HepG2 (cell line): ENCODE results near the gene NUP133. TPM values are rescaled to one million over a fixed set of nuclear protein-coding genes. Genes with fewer than 3 reads are reported as not detected.

Experiments
- ATAC-seq: fragments of 200-7000 bp; cut with Tn5 transposase; 3 replicates; pipeline ENCODE4 v1.9.1; 2020; ENCODE audit warnings: mild to moderate bottlenecking, moderate library complexity
- BruUV-seq: library from RNA; stranded (reverse); fragments of 400-500 nt; replicated peaks from 2 replicates; lab custom pipeline; 2021; lab: Mats Ljungman, UMichigan
- CTCF ChIA-PET: fragments of 300-600 bp; formaldehyde crosslinking; extraction: SDS; loops from one replicate; lab custom pipeline; 2021; ENCODE audit warnings: low total read pairs, inconsistent platforms, low intra/inter-chr PET ratio; lab: Yijun Ruan, JAX
- POLR2A ChIA-PET: fragments of 350-600 bp; sonication (Branson Sonifier 250); formaldehyde crosslinking; loops from one replicate; lab custom pipeline; 2020; ENCODE audit warnings: antibody characterized with exemption, inconsistent platforms; lab: Yijun Ruan, JAX
- DNase-seq: peaks from one replicate; pipeline ENCODE4 v3.0.0-alpha.2; 2015; ENCODE audit warnings: low spot score
- FAIRE-seq: peaks from 3 replicates; lab custom pipeline; 2011; peaks lifted over from hg19 to GRCh38; lab: Jason Lieb, UNC
- H2AFZ ChIP-seq: one replicate; pipeline ENCODE4 v1.6.1; 2011; ENCODE audit warnings: low read length, inconsistent platforms
- H3K27ac ChIP-seq: fragments of 300-600 bp; 3 replicates; pipeline ENCODE4 v1.8.0; 2011; ENCODE audit warnings: mixed run types, mild to moderate bottlenecking, mixed read lengths, low read length, inconsistent platforms; ENCODE audit not compliant: insufficient read depth; ENCODE audit errors: extremely low read length
- H3K27me3 ChIP-seq, 2 experiments: fragments of 200-600 bp in 1 of 2; 2 replicates in 1 of 2; 3 replicates in 1 of 2; pipeline versions ENCODE4 v1.6.0 to v1.8.0; 2011; ENCODE audit warnings: low read length in 2 of 2, mild to moderate bottlenecking in 2 of 2, moderate library complexity in 2 of 2, inconsistent platforms in 1 of 2; ENCODE audit not compliant: insufficient read depth in 2 of 2, control insufficient read depth in 1 of 2
- H3K36me3 ChIP-seq, 2 experiments: fragments of 200-600 bp in 1 of 2; replicated peaks in 1 of 2; 2 replicates in 1 of 2; 3 replicates in 1 of 2; pipeline versions ENCODE4 v1.5.1 to v1.8.0; 2011; ENCODE audit warnings: low read length in 2 of 2, inconsistent platforms in 1 of 2; ENCODE audit not compliant: insufficient read depth in 2 of 2, control insufficient read depth in 1 of 2
- H3K4me1 ChIP-seq: 2 replicates; pipeline ENCODE4 v1.5.1; 2012; ENCODE audit warnings: low read length, inconsistent platforms; ENCODE audit not compliant: insufficient read depth
- H3K4me2 ChIP-seq: 2 replicates; pipeline ENCODE4 v1.6.0; 2011; ENCODE audit warnings: low read depth, low read length, inconsistent platforms
- H3K4me3 ChIP-seq, 3 experiments: fragments of 200-600 bp in 1 of 3; sonication (generic), shearing (Covaris generic) in 1 of 3; replicated peaks in 1 of 3; 2 replicates each; pipeline ENCODE4 v1.5.1; 2011 to 2016; ENCODE audit warnings: low read length in 3 of 3, inconsistent platforms in 2 of 3, low read depth in 2 of 3, mild to moderate bottlenecking in 2 of 3, control low read depth in 1 of 3, mixed read lengths in 1 of 3; ENCODE audit not compliant: insufficient read depth in 1 of 3
- H3K79me2 ChIP-seq: one replicate; pipeline ENCODE4 v1.6.1; 2011; ENCODE audit warnings: low read length, inconsistent platforms; ENCODE audit not compliant: insufficient read depth
- H3K9ac ChIP-seq: 2 replicates; pipeline ENCODE4 v1.6.0; 2011; ENCODE audit warnings: mild to moderate bottlenecking, low read depth, low read length, inconsistent platforms; ENCODE audit not compliant: insufficient read depth
- H3K9me3 ChIP-seq: 2 replicates; pipeline ENCODE4 v1.5.1; 2012; ENCODE audit warnings: mild to moderate bottlenecking, low read length
- H4K20me1 ChIP-seq: 2 replicates; pipeline ENCODE4 v1.6.0; 2011; ENCODE audit warnings: inconsistent platforms, mild to moderate bottlenecking, low read length, moderate library complexity; ENCODE audit not compliant: insufficient read depth
- AKAP8 ChIP-seq: sonication (generic); formaldehyde crosslinking; IDR thresholded peaks from 2 replicates; pipeline ENCODE4 v1.5.1; 2020; ENCODE audit warnings: mild to moderate bottlenecking, missing genetic modification reagents
- ATF7 ChIP-seq, 2 experiments: fragments of 450-650 bp in 1 of 2; sonication (generic) in 1 of 2; formaldehyde crosslinking in 1 of 2; IDR thresholded peaks; 2 replicates each; pipeline versions ENCODE4 v1.4.0 to v1.6.1; 2016 to 2020; ENCODE audit warnings: antibody characterized with exemption in 1 of 2, mild to moderate bottlenecking in 1 of 2, missing genetic modification reagents in 1 of 2
- DPF2 ChIP-seq: sonication (generic); formaldehyde crosslinking; IDR thresholded peaks from 2 replicates; pipeline ENCODE4 v1.4.0; 2020; ENCODE audit warnings: mild to moderate bottlenecking, low read depth, missing genetic modification reagents, borderline replicate concordance
- FOXK2 ChIP-seq: fragments of 450-650 bp; IDR thresholded peaks from 2 replicates; pipeline ENCODE4 v1.6.1; 2016
- FOXP1 ChIP-seq, 2 experiments: fragments of 450-650 bp in 1 of 2; IDR thresholded peaks; 2 replicates each; pipeline ENCODE4 v1.6.1; 2017 to 2018; ENCODE audit warnings: antibody characterized with exemption in 1 of 2
- MEF2D ChIP-seq: sonication (generic); formaldehyde crosslinking; IDR thresholded peaks from 2 replicates; pipeline ENCODE4 v1.5.1; 2020; ENCODE audit warnings: mild to moderate bottlenecking, missing genetic modification reagents
- SALL2 ChIP-seq: sonication (generic); formaldehyde crosslinking; IDR thresholded peaks from 2 replicates; pipeline ENCODE4 v1.8.1; 2023; ENCODE audit warnings: mild to moderate bottlenecking, missing genetic modification reagents, inconsistent platforms
- SAP130 ChIP-seq: IDR thresholded peaks from 2 replicates; pipeline ENCODE4 v1.6.1; 2016; ENCODE audit warnings: low read depth
- ZNF343 ChIP-seq: sonication (generic); formaldehyde crosslinking; IDR thresholded peaks from 2 replicates; pipeline ENCODE4 v1.4.0; 2020; ENCODE audit warnings: mild to moderate bottlenecking, missing genetic modification reagents
- ZNF431 ChIP-seq: sonication (generic); formaldehyde crosslinking; IDR thresholded peaks from 2 replicates; pipeline ENCODE4 v1.9.0; 2022; ENCODE audit warnings: missing genetic modification reagents, low read depth, mild to moderate bottlenecking, borderline replicate concordance
- ZNF772 ChIP-seq: sonication (generic); formaldehyde crosslinking; IDR thresholded peaks from 2 replicates; pipeline ENCODE4 v1.5.0; 2020; ENCODE audit warnings: mild to moderate bottlenecking, missing genetic modification reagents
- WGBS: methylation state at CpG from one replicate; pipeline ENCODE4 v1.1.6; 2017; ENCODE audit warnings: low lambda C conversion rate; 5-methylcytosine and 5-hydroxymethylcytosine counted together
- in situ Hi-C: cut with HindIII; loops from 2 replicates; pipeline ENCODE4 v1.10.0; 2017; ENCODE audit warnings: low pct_unique_long_range_greater_than_20kb; ENCODE audit not compliant: extremely low pct_ligation_motif_present
- intact Hi-C: fragments of 100-400 bp; cut with micrococcal nuclease; formaldehyde crosslinking; loops from one replicate; pipeline ENCODE4 v1.10.0; 2022; ENCODE audit not compliant: unreplicated experiment
- polyA plus RNA-seq, 8 experiments: library from polyadenylated mRNA; depleted of rRNA in 3 of 8; stranded (reverse) in 7 of 8; unstranded in 1 of 8; fragments of >200 nt; fragmentation: Illumina TruSeq in 4 of 8; extraction: Trizol in 4 of 8; gene quantifications; 2 replicates each; pipeline versions ENCODE4 v1.2.1 to v1.2.3, GENCODE V29; 2011 to 2016; ENCODE audit warnings: low read depth in 4 of 8, missing spikeins in 1 of 8, mixed read lengths in 1 of 8; ENCODE audit not compliant: insufficient read depth in 1 of 8
- total RNA-seq, 5 experiments: library from RNA; depleted of rRNA; stranded (reverse); fragments of >200 nt; fragmentation: Illumina TruSeq; extraction: Trizol; gene quantifications; 2 replicates each; pipeline ENCODE4 v1.2.3, GENCODE V29; 2016; ENCODE audit warnings: low read depth in 1 of 5
- TF ChIP-seq, protein P1 (sequence below): sonication (generic); formaldehyde crosslinking; IDR thresholded peaks from 2 replicates; pipeline ENCODE4 v1.4.0; 2020; ENCODE audit warnings: missing genetic modification reagents; ENCODE audit errors: not compliant biosample characterization
- TF ChIP-seq, protein P2 (sequence below): sonication (generic); formaldehyde crosslinking; IDR thresholded peaks from 2 replicates; pipeline ENCODE4 v1.8.1; 2023; ENCODE audit warnings: mild to moderate bottlenecking, missing genetic modification reagents
- TF ChIP-seq, protein P3 (sequence below): sonication (generic); formaldehyde crosslinking; IDR thresholded peaks from 2 replicates; pipeline ENCODE4 v1.4.0; 2020; ENCODE audit warnings: missing genetic modification reagents
- TF ChIP-seq, protein P4 (sequence below): sonication (generic); formaldehyde crosslinking; conservative IDR thresholded peaks from 2 replicates; pipeline ENCODE4 v1.5.0; 2020; ENCODE audit warnings: missing genetic modification reagents
- TF ChIP-seq, protein P5 (sequence below): IDR thresholded peaks from 2 replicates; pipeline ENCODE4 v1.6.1; 2018; ENCODE audit warnings: missing genetic modification reagents

NUP133 gene
- total and polyA plus RNA-seq, 2 of the 13 experiments (the other 11 are each of a cell fraction or from before 2014, with no cell fraction given): 17.7 to 45.6 TPM

DNA sequence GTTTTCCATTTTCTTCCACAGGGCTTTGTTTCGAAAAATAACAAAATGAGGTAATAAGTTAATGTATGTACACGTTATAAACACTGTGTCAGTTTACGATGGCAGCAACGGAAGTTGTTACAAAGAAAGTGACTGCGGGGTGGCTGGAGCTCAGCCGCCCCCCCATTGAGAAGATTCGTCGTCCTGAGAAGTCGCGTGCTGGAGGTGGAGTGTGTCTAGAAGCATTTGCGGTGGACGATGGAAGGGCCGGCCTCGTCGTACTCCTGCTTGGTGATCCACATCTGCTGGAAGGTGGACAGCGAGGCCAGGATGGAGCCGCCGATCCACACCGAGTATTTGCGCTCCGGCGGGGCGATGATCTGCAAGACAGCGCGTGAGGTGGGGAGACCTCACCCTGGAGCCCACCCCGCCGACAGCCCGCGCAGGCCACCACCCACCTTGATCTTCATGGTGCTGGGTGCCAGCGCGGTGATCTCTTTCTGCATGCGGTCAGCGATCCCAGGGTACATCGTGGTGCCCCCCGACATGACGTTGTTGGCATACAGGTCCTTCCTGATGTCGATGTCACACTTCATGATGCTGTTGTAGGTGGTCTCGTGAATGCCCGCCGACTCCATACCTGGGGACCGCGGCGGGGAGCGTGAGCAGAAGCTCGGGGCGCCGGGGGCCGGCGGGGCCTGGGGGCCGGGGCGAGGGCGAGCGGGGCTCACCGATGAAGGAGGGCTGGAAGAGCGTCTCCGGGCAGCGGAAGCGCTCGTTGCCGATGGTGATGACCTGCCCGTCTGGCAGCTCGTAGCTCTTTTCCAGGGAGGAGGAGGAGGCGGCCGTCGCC is 76.6 kb downstream of the NUP133 start (continued):
- TF ChIP-seq, protein P1, sequence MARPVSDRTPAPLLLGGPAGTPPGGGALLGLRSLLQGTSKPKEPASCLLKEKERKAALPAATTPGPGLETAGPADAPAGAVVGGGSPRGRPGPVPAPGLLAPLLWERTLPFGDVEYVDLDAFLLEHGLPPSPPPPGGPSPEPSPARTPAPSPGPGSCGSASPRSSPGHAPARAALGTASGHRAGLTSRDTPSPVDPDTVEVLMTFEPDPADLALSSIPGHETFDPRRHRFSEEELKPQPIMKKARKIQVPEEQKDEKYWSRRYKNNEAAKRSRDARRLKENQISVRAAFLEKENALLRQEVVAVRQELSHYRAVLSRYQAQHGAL: no peak
- TF ChIP-seq, protein P2, sequence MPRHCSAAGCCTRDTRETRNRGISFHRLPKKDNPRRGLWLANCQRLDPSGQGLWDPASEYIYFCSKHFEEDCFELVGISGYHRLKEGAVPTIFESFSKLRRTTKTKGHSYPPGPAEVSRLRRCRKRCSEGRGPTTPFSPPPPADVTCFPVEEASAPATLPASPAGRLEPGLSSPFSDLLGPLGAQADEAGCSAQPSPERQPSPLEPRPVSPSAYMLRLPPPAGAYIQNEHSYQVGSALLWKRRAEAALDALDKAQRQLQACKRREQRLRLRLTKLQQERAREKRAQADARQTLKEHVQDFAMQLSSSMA (CRISPR knock-in tag): no peak
- no peak for TF ChIP-seq AKAP8
- no peak for TF ChIP-seq FOXK2

DNA sequence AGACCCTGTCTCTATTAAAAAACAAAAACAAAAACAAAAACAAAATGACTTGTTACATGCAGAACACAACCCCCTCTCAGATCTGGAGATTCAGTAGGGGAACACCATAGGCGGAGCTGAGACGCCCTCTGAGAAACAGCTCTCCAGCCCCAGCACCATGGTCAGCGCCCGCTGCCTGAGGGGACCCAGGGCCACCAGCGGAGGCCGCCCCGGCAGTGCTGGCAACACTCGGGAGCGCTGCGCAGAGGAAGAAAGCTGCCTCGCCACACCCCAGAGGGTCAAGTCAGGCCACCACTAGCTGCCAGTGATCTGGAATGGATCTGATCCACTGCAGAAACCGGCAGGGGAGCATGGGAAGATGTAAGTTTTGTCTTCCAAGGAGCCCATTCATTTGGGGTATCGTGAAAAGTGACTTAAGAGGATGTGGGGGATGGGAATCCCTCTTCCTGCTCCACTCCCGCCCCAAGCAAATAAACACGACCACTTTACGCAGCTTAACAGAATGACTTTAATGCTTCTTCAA is 77.3 kb downstream of the NUP133 start:
- in situ Hi-C loops (no loop called here), intact Hi-C loops (no loop called here)
- Histone ChIP-seq H3K4me3 (no peak overlapping the region), H3K4me1 (no peaks in the 10 kb centered on the region), H3K9me3 (no peaks in the 10 kb centered on the region), H3K9ac (no peak overlapping the region), H4K20me1 (no peaks in the 10 kb centered on the region), H3K4me2 (no peak overlapping the region), H3K27me3 (peaks cover 2 to 14% of the 10 kb centered on the region in 2 experiments; a peak in 2 of 5 replicates), H3K27ac (no peak overlapping the region), H3K79me2 (no peaks in the 10 kb centered on the region), H2AFZ (no peak overlapping the region), H3K36me3 (no peaks in the 10 kb centered on the region)
- no TSS peak for BruUV-seq
- FAIRE-seq: no peak
- 41% methylated on average over 10 of the region's 16 CpGs for WGBS
- ChIA-PET POLR2A (no interaction called here), CTCF (no interaction called here)
- peak; percentile 54 for ATAC-seq
- no peak for DNase-seq
- TF ChIP-seq, protein P3, sequence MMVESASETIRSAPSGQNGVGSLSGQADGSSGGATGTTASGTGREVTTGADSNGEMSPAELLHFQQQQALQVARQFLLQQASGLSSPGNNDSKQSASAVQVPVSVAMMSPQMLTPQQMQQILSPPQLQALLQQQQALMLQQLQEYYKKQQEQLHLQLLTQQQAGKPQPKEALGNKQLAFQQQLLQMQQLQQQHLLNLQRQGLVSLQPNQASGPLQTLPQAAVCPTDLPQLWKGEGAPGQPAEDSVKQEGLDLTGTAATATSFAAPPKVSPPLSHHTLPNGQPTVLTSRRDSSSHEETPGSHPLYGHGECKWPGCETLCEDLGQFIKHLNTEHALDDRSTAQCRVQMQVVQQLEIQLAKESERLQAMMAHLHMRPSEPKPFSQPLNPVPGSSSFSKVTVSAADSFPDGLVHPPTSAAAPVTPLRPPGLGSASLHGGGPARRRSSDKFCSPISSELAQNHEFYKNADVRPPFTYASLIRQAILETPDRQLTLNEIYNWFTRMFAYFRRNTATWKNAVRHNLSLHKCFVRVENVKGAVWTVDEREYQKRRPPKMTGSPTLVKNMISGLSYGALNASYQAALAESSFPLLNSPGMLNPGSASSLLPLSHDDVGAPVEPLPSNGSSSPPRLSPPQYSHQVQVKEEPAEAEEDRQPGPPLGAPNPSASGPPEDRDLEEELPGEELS: no peak
- TF ChIP-seq DPF2 (CRISPR knock-in tag) (no peak), MEF2D (CRISPR knock-in tag) (0 out of 2 replicates have a peak, but pooled peaks have one; percentile 30), ZNF343 (CRISPR knock-in tag) (no peak), FOXP1 (IDR thresholded peaks at IDR 0.05) (no peak), FOXP1 (CRISPR knock-in tag; IDR thresholded peaks at IDR 0.05) (no peak), ZNF772 (no peak), ATF7 (IDR thresholded peaks at IDR 0.05) (no peak), ATF7 (CRISPR knock-in tag; IDR thresholded peaks at IDR 0.05) (no peak), ZNF431 (CRISPR knock-in tag) (no peak), SALL2 (CRISPR knock-in tag) (no peak), SAP130 (CRISPR knock-in tag) (peak; percentile 23; the same call in 1 of the 2 replicates)
- TF ChIP-seq, protein P4, sequence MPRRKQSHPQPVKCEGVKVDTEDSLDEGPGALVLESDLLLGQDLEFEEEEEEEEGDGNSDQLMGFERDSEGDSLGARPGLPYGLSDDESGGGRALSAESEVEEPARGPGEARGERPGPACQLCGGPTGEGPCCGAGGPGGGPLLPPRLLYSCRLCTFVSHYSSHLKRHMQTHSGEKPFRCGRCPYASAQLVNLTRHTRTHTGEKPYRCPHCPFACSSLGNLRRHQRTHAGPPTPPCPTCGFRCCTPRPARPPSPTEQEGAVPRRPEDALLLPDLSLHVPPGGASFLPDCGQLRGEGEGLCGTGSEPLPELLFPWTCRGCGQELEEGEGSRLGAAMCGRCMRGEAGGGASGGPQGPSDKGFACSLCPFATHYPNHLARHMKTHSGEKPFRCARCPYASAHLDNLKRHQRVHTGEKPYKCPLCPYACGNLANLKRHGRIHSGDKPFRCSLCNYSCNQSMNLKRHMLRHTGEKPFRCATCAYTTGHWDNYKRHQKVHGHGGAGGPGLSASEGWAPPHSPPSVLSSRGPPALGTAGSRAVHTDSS (CRISPR knock-in tag): no peak
- TF ChIP-seq, protein P5, sequence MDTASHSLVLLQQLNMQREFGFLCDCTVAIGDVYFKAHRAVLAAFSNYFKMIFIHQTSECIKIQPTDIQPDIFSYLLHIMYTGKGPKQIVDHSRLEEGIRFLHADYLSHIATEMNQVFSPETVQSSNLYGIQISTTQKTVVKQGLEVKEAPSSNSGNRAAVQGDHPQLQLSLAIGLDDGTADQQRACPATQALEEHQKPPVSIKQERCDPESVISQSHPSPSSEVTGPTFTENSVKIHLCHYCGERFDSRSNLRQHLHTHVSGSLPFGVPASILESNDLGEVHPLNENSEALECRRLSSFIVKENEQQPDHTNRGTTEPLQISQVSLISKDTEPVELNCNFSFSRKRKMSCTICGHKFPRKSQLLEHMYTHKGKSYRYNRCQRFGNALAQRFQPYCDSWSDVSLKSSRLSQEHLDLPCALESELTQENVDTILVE (CRISPR knock-in tag): no peak
